ENCODE results near the gene ANKUB1. TPM values are rescaled to one million over a fixed set of nuclear protein-coding genes. Genes with fewer than 3 reads are reported as not detected.

ANKUB1 gene
- polyA plus RNA-seq, 12 donors = 0.16 to 0.61 (median 0.35) TPM; not detected in 8

Other genes with a start within 250 kb of the ANKUB1 start
- 10 to 100 TPM in 11 of 12 donors, not detected in 1; 65.8 to 93.3 (median 77.5) TPM for gene WWTR1, start 134.5 kb downstream of the ANKUB1 start, polyA plus RNA-seq (ENCODE audit: insufficient read length in 12 of 12)
- gene COMMD2, start 40.1 kb downstream of the ANKUB1 start, polyA plus RNA-seq (ENCODE audit: insufficient read length in 12 of 12) = 10 to 100 TPM in 11 of 12 donors, not detected in 1; 27.8 to 45.0 (median 37.8) TPM
- 10 to 100 TPM in 11 of 12 donors, not detected in 1; 35.9 to 61.1 (median 45.8) TPM for gene RNF13, start 20.7 kb upstream of the ANKUB1 start, polyA plus RNA-seq (ENCODE audit: insufficient read length in 12 of 12)
- 100 to 1,000 TPM in 11 of 12 donors, not detected in 1; 176 to 299 (median 280) TPM for gene PFN2, start 178.3 kb upstream of the ANKUB1 start, polyA plus RNA-seq (ENCODE audit: insufficient read length in 12 of 12)